ENCODE measurements around the gene OR7G2.

Gene OR7G2

GRCh38 chr19:9128171-9128570 is 20.9 kb upstream of the OR7G2 start:
- ATAC-seq: no peak; the same call in 2 of the 3 replicates
- TF ChIP-seq CSDC2 (CRISPR knock-in tag; IDR thresholded peaks at IDR 0.05) (no peak), CREB5 (CRISPR knock-in tag; IDR thresholded peaks at IDR 0.05; ENCODE audit: low read depth) (no peak), SNAI2 (CRISPR knock-in tag; IDR thresholded peaks at IDR 0.05) (no peak), PPARA (CRISPR knock-in tag; IDR thresholded peaks at IDR 0.05; ENCODE audit: borderline replicate concordance) (no peak), ZNF565 (CRISPR knock-in tag; conservative IDR thresholded peaks at IDR 0.05; ENCODE audit: low read depth) (no peak)

- no peak for ATAC-seq
- TF ChIP-seq ZNF8 (CRISPR knock-in tag; IDR thresholded peaks at IDR 0.05): no peak
Observed at GRCh38 chr19:9126900-9127405, 19.7 kb upstream of the OR7G2 start, which contains the start of gene OR7G3. OR7G3 (minus strand) TSS chr19:9126950; CDS start chr19:9126950, 0 bp downstream.

- no peak for ATAC-seq
Observed at GRCh38 chr19:9116547-9116946, 9.3 kb upstream of the OR7G2 start.

GRCh38 chr19:9115307-9115813 is 8.1 kb upstream of the OR7G2 start, which contains the start of gene OR7G1:
OR7G1 (minus strand) TSS chr19:9115763; CDS start chr19:9115763, 0 bp downstream.
- ATAC-seq: no peak

More at GRCh38 chr19:9116547-9116946, 9.3 kb upstream of the OR7G2 start:
- TF ChIP-seq ZNF565 (CRISPR knock-in tag; conservative IDR thresholded peaks at IDR 0.05; ENCODE audit: low read depth) (no peak), ZC3H10 (CRISPR knock-in tag; IDR thresholded peaks at IDR 0.05) (no peak), ISL1 (CRISPR knock-in tag; IDR thresholded peaks at IDR 0.05) (no peak), SNAI2 (CRISPR knock-in tag; IDR thresholded peaks at IDR 0.05) (no peak), ZNF8 (CRISPR knock-in tag; IDR thresholded peaks at IDR 0.05) (no peak), CSRNP3 (CRISPR knock-in tag; IDR thresholded peaks at IDR 0.05) (no peak), BACH2 (CRISPR knock-in tag; IDR thresholded peaks at IDR 0.05; ENCODE audit: borderline replicate concordance) (no peak), ZFP30 (CRISPR knock-in tag; IDR thresholded peaks at IDR 0.05) (no peak), ARNTL (CRISPR knock-in tag; IDR thresholded peaks at IDR 0.05; ENCODE audit: borderline replicate concordance, low read depth) (no peak), TSHZ2 (CRISPR knock-in tag; IDR thresholded peaks at IDR 0.05) (no peak)

GRCh38 chr19:9109959-9110358 is 2.7 kb upstream of the OR7G2 start:
- no peak for TF ChIP-seq SNAI2 (CRISPR knock-in tag; IDR thresholded peaks at IDR 0.05)
- TF ChIP-seq PATZ1 (CRISPR knock-in tag; IDR thresholded peaks at IDR 0.05; ENCODE audit: borderline replicate concordance): no peak
- TF ChIP-seq ZFP30 (CRISPR knock-in tag; IDR thresholded peaks at IDR 0.05): no peak
- TF ChIP-seq ARNTL (CRISPR knock-in tag; IDR thresholded peaks at IDR 0.05; ENCODE audit: borderline replicate concordance, low read depth): no peak
- no peak for TF ChIP-seq ZNF8 (CRISPR knock-in tag; IDR thresholded peaks at IDR 0.05)
- TF ChIP-seq CREB5 (CRISPR knock-in tag; IDR thresholded peaks at IDR 0.05; ENCODE audit: low read depth): no peak
- TF ChIP-seq GLIS3 (CRISPR knock-in tag; IDR thresholded peaks at IDR 0.05): no peak
- no peak for TF ChIP-seq ISL1 (CRISPR knock-in tag; IDR thresholded peaks at IDR 0.05)
- no peak for TF ChIP-seq ZNF70 (CRISPR knock-in tag; IDR thresholded peaks at IDR 0.05)
- no peak for TF ChIP-seq TOX (CRISPR knock-in tag; IDR thresholded peaks at IDR 0.05; ENCODE audit: borderline replicate concordance)
- no peak for TF ChIP-seq ZC3H10 (CRISPR knock-in tag; IDR thresholded peaks at IDR 0.05)
- no peak for ATAC-seq

More at GRCh38 chr19:9115307-9115813, 8.1 kb upstream of the OR7G2 start, which contains the start of gene OR7G1:
- TF ChIP-seq TOX (CRISPR knock-in tag; IDR thresholded peaks at IDR 0.05; ENCODE audit: borderline replicate concordance) (no peak), ZNF8 (CRISPR knock-in tag; IDR thresholded peaks at IDR 0.05) (no peak)
